GM12892 (cell line): ENCODE results near the gene ZNF784.

Source experiments
- POLR2A ChIP-seq: IDR thresholded peaks from 2 replicates; pipeline ENCODE4 v1.6.1; 2011; ENCODE audit warnings: low read depth, low read length, control low read depth
- POLR2AphosphoS5 ChIP-seq: IDR thresholded peaks from 2 replicates; pipeline ENCODE4 v1.6.1; 2011; ENCODE audit warnings: low read depth, low read length, control low read depth
- TAF1 ChIP-seq: IDR thresholded peaks from 2 replicates; pipeline ENCODE4 v1.6.1; 2011; ENCODE audit warnings: low read depth, mild to moderate bottlenecking, control low read depth, low read length, borderline replicate concordance

- TF ChIP-seq POLR2A = no peak
- TF ChIP-seq TAF1 = no peak
- TF ChIP-seq POLR2AphosphoS5 = no peak
Measured at GRCh38 chr19:55667958-55668357, 43.6 kb upstream of the ZNF784 start.
